GM19372 (cell line): ENCODE measurements around the gene SLC38A2.
"Not testable (repeated sequence)": the region's sequence is repeated elsewhere in the genome, so short reads cannot be mapped to it uniquely, and the experiment has no call there.

Experiments used
- ATAC-seq: cut with Tn5 transposase; IDR thresholded peaks from one replicate; pipeline ENCODE4 v1.9.1; 2021; ENCODE audit warnings: mild to moderate bottlenecking, low read depth, moderate library complexity; ENCODE audit not compliant: unreplicated experiment

Gene SLC38A2

GRCh38 chr12:46342562-46343033, 30.0 kb downstream of the SLC38A2 start:
- ATAC-seq = no peak

DNA sequence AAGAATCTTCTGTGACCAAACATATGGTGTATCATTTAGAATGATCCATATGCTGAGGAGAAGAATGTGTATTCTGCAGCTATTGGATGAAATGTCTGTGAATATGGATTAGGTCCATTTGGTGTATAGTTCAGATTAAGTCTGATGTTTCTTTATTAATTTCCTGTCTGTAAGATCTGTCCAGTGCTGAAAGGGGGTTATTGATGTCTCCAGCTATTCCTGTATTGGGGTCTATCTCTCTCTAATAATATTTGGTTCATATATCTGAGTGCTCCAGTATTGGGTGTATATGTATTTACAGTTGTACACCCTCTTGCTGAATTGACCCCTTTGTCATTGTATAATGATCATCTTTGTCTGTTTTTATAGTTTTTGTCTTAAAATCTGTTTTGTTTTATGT, 33.5 kb downstream of the SLC38A2 start:
- ATAC-seq = no peak

GRCh38 chr12:46332260-46332659, 40.3 kb downstream of the SLC38A2 start:
- no peak for ATAC-seq

GRCh38 chr12:46325075-46325474, 47.5 kb downstream of the SLC38A2 start:
- ATAC-seq = not testable (repeated sequence)

GRCh38 chr12:46320731-46321130, 51.8 kb downstream of the SLC38A2 start:
- no peak for ATAC-seq

- no peak for ATAC-seq
These were observed 54.5 kb downstream of the SLC38A2 start for GRCh38 chr12:46318037-46318436.
